Mammary epithelial cell (primary cell): Measurements from ENCODE around the gene COL11A2.

ENCODE experiments used
- EZH2 ChIP-seq: IDR thresholded peaks from 2 replicates; pipeline ENCODE4 v1.6.1; 2012; ENCODE audit warnings: low read length, inconsistent platforms, borderline replicate concordance
- TF ChIP-seq, protein P1 (sequence below), 2 donors: IDR thresholded peaks in 1 of 2; conservative IDR thresholded peaks in 1 of 2; 2 replicates each; pipeline ENCODE4 v1.5.1; 2011 to 2012; ENCODE audit warnings: inconsistent platforms in 2 of 2, low read length in 2 of 2, mild to moderate bottlenecking in 2 of 2, control low read depth in 1 of 2, low read depth in 1 of 2; ENCODE audit not compliant: insufficient read depth in 1 of 2; ENCODE audit errors: extremely low read depth in 1 of 2

DNA sequence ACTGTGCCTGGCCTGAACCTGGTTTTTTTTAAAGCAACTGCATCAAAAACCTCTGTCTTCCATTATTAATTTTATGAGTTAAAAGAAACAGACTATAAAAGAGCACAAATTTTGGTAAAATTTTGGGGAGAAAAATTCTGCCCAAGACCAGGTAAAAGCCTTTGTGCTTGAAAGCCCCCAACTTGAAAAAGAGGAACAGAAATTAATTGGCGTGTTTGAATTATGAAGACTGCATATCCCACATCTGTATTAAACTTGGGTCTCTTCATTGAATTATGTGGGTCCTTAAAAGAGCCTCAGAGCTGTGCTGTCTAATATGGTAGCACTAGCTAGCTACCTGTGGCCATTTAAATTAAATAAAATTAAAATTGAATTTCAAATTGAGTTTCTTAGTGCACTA lies 41.2 kb downstream of the COL11A2 start:
- TF ChIP-seq, protein P1, sequence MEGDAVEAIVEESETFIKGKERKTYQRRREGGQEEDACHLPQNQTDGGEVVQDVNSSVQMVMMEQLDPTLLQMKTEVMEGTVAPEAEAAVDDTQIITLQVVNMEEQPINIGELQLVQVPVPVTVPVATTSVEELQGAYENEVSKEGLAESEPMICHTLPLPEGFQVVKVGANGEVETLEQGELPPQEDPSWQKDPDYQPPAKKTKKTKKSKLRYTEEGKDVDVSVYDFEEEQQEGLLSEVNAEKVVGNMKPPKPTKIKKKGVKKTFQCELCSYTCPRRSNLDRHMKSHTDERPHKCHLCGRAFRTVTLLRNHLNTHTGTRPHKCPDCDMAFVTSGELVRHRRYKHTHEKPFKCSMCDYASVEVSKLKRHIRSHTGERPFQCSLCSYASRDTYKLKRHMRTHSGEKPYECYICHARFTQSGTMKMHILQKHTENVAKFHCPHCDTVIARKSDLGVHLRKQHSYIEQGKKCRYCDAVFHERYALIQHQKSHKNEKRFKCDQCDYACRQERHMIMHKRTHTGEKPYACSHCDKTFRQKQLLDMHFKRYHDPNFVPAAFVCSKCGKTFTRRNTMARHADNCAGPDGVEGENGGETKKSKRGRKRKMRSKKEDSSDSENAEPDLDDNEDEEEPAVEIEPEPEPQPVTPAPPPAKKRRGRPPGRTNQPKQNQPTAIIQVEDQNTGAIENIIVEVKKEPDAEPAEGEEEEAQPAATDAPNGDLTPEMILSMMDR (conservative IDR thresholded peaks at IDR 0.05 in 1 of 2, IDR thresholded peaks at IDR 0.05 in 1 of 2; ENCODE audit: extremely low read depth in 1 of 2, insufficient read depth in 1 of 2, low read depth in 1 of 2, low read length in 2 of 2) = no peak
- TF ChIP-seq EZH2 = no peak
